ENCODE data around the gene CCR2.
"Not testable (repeated sequence)": the region's sequence is repeated elsewhere in the genome, so short reads cannot be mapped to it uniquely, and the experiment has no call there.

Gene CCR2

DNA sequence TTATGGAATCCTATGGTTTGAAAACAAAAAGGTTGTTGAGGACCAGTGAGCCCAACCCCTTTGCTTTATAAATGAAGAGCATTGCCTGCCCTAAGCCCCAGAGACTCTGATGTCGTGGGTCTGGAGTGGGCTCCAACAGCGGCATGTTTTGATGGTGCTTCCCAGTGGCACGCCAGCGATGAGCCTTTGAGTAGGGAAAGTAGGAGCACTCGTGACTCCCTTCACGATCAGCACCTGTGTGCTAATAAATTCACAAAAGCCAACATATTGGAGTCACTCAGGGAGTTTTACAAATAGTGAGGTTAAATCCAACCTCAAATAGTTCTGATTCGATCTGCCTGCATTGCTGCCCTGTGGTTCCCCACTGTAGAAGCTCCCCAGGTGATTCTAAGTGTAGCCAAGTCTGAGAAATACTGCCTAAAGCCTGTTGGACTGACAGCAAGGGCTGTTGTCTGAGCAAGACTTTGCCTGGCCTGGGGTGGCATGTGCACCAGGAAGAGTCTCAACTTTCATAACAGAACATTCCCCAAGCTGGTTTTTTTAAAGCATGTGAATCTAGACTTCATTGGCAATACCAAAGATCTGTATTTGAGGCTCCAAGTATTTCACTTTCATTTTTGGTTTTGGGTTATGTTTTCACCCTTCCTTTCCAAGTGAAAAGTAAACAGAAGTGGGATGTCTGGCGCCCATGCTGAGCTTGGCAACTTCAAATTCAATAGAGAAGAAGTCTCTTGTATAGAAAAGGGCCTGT is 26.7 kb downstream of the CCR2 start:
- DNase-seq, result no peak

GRCh38 chr3:46381625-46382024 is 27.7 kb downstream of the CCR2 start:
- DNase-seq, result no peak

GRCh38 chr3:46383211-46383950 is 29.5 kb downstream of the CCR2 start:
- DNase-seq, result no peak

DNA sequence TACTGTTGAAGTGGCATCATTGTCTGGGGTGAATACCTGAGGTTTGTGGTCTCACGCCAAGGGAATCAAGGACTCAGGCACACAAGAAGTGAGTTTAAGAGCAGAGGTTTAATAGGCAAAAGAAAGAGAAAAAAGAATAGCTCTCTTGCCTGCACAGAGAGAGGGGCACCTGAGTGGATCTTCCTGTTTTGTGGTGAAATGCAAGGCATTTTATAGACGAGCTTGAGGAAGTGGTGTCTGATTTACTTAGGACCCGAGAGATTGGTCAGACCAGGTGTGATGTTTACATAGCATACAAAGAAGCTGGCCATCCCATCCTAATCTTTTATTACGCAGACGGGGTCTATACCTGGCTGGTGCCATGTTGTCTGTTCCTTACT is 30.0 kb downstream of the CCR2 start:
- no peak for DNase-seq

DNA sequence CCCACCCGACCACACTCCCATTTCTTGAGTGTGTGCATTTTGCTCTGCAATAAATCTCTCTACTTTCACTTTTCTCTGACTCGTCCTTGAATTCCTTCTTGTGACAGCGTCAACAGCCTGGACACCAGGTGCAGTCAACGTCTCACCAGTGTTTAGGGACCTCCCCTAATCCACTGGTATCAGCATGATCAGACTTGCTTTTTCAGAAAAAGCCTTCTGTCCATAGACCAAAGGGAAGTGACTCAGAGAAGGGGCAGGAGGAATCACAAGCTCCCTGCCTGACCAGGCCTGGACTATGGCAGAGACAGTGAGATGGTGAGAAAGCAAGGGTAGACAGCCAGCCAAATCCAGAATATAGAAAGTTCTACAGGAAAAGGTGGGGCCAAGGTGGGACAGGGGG is 32.3 kb downstream of the CCR2 start:
- DNase-seq, result no peak

DNA sequence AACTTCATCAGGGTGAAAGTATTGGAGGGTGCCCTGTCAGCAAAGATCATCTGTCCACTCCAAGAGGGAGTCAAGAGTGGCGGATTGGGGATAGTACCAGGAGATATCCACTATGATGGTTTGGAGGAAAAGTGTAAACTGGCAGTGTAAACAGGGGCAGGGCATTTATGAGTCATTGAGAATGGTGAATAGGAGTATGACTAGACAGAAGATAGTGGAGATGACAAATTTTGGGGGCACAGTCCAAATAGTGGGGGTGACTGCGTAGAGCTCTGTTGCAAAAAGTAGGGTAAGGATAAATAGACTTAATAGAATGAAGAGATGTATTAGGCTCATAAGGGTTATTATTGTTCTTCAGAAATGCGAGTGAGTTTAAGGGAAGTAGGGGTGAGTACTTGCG is 34.9 kb downstream of the CCR2 start:
- not testable (repeated sequence) for DNase-seq

DNA sequence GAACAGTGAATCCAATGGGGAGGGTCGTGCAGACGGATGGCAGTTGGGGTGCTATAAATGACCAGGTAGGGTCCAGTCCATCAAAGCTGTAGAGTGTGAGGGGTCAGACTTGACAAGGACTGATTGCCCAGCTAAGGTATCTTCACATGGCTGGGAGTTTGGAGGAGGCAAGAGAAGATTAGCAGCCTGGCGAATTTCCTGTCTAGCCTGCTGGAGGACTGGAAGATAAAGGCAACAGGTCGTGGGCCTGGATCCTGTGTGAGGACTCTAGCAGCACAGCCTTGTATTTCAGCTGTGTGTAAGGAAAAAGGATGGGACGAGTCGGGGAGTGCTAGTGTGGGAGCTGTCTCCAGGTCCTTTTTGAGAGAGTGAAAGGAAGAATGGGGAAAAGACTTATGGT is 35.4 kb downstream of the CCR2 start:
- DNase-seq, result no peak

- not testable (repeated sequence) for DNase-seq
These were observed 37.6 kb downstream of the CCR2 start for GRCh38 chr3:46391526-46391925.

DNA sequence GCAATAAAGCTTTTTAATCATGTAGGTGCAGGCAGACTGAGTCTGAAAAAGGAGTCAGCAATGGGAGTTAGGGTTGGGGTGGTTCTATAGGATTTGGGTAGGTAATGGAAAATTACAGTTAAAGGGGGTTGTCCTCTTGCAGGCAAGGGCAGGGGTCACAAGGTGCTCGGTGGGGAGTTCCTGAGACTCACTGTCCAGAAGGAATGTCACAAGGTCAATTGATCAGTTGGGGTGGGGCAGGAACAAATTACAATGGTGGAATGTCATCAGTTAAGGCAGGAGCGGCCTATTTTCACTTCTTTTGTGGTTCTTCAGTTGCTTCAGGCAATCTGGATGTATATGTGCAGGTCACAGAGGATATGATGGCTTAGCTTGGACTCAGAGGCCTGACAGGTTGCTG is 39.1 kb downstream of the CCR2 start:
- no peak for DNase-seq

DNA sequence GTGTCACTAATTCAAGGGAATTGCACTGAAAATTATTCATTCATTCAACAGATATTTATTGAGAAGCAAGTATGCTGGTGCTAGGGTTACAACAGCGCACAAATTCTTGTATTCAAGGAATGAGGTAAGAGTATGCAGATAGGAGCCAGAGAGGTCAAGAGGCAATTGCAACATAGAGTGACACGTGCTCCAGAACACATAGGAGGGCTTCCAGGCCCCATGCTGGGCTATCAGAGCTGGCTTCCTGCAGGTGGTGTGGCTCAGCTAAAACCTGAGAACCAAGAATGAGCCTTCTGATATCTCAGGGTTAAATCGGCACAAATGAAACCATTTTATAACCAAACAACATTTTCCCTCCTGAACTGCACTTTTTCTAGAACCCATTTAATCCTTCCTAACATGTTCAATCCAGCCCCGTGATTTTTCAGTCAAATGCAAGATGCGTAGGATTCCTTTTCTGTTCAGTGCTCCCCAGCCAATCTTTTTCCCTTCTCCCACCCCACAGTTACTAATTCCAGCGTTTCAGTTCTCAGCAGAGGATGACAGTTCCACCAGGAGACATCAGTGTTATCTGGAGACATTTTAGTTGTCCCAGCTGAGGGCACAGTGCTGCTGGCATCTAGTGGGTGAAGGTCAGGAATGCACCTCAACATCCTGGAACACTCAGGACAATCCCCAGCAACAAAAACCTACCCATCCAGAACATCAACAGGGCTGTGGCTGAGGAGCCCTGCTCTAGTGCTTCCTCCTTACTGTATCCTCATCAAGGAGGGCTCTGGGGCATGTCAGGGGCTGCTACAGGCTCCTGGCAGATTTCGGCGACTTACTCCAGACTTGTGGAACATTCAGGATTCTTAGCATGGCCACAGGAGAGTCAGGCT is 39.9 kb downstream of the CCR2 start:
- DNase-seq, result no peak

GRCh38 chr3:46395210-46395661 is 41.3 kb downstream of the CCR2 start:
- no peak for DNase-seq

- DNase-seq, result no peak
These were observed 42.0 kb downstream of the CCR2 start for GRCh38 chr3:46395766-46396530.

DNA sequence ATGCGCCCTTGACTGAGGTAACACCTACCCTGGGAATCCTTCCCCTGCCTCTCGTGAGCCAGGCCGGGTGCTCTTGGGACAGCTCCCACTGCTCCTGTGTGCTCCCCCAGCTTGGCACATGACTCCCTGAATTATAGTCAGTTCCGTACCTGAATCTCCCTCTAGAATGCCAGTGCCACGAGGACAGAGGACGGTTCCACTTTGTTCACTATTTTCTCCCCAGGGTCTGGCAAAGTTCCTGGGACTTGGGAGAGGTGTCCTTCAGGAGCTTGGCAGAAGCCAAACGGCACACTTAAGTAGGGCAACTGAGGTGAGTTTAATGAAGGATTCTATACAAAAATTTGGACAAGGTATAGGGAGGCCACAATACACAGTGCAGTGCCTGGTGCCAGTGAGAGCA is 43.2 kb downstream of the CCR2 start:
- DNase-seq, result no peak

- no peak for DNase-seq
These were observed 44.5 kb downstream of the CCR2 start for GRCh38 chr3:46398186-46398955.

GRCh38 chr3:46399098-46399497 is 45.2 kb downstream of the CCR2 start:
- DNase-seq, result no peak

- no peak for DNase-seq
These were observed 45.6 kb downstream of the CCR2 start for GRCh38 chr3:46399557-46399956.

- DNase-seq, result no peak
These were observed 46.3 kb downstream of the CCR2 start for GRCh38 chr3:46400000-46400734.

DNA sequence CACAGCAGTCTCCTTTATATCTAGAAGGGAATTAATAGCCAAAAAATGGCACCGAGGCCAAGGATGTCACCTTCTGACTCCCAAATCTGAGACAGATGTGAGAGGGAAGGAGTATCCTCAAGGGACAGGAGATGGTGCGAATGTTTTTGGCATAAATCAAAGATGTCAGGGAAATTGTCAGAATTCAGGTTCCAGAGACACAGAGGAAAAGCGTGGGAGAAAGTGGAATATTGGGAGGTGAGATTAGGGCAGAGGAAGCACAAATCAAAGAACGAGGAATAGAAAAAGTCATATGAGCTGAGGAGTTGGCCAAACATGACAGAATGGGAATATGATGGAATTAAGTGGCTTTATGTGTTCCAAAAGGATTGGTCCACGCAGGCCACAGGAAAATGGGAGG is 46.9 kb downstream of the CCR2 start:
- no peak for DNase-seq

GRCh38 chr3:46401579-46401978 is 47.7 kb downstream of the CCR2 start:
- DNase-seq, result no peak

DNA sequence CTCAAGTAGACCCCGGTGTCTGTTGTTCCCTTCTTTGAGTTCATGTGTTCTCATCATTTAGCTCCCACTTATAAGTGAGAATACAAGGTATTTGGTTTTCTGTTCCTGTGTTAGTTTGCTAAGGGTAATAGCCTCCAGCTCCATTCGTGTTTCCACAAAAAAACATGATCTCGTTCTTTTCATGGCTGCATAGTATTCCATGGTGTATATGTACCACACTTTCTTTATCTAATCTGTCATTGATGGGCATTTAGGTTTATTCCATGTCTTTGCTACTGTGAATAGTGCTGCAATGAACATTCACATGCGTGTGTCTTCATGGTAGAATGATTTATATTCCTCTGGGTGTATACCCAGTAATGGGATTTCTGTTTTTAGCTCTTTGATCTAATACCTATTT is 49.0 kb downstream of the CCR2 start:
- DNase-seq, result not testable (repeated sequence)

Data from activated CD4-positive, alpha-beta T cell treated with anti-CD3 and anti-CD28 coated beads, Interleukin-10, Interleukin-2, amounts not matched to agents 100 ng/mL and 50 ng/mL, durations not matched to agents 16 hours and 8 hours (primary cell).